ENCODE data around the gene BCR. TPM values are rescaled to one million over a fixed set of nuclear protein-coding genes. Genes with fewer than 3 reads are reported as not detected.

Gene BCR
- total RNA-seq, 4 donors from 2014 or later = 38.7 to 50.0 (median 47.5) TPM

DNA sequence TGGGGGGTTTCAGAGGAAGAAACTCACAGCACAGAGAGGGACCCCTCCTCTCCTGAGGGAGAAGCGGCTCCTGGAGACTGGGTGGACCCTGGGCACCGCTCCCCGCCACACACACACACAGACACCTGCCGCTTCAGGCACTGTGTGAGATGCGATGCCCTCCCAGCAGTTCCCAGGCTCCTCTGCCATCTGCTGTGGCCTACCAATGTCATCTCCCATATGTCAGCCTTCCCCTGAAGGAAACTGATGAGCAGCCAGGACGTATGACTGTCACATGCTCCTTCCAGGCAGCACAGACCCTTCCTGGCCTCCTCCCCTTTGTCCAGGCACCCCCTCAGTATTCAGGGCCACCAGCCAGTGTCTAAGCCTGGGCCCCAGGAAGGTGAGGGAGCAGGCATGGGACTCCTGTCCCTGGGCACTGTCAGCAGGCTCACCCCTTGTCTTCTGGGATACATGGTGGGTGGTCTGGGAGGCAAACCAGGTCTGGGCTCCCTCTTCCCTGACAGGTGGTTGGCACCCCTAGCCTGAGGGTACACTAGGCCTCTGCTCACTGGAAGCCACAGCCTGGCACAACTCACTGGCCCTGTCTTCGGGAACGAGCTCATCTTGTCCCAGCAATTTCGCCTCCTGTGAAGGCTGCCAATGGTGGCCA, 11.8 kb upstream of the BCR start:
- intact Hi-C loops (cut with DNase I) = no loop called here
- Histone ChIP-seq H3K4me1 (peaks cover 0 to 7% (median 6%) of the 10 kb centered on the region in 3 donors), H3K27me3 (no peaks in the 10 kb centered on the region), H3K9me3 (no peaks in the 10 kb centered on the region), H3K4me3 (no peak overlapping the region), H3K27ac (no peak overlapping the region), H3K36me3 (no peaks in the 10 kb centered on the region)
- WGBS, 2 donors = 94 to 100% methylated on average over 3 to 6 of the region's 9 CpGs
- no peak for DNase-seq
- TF ChIP-seq, protein P1, sequence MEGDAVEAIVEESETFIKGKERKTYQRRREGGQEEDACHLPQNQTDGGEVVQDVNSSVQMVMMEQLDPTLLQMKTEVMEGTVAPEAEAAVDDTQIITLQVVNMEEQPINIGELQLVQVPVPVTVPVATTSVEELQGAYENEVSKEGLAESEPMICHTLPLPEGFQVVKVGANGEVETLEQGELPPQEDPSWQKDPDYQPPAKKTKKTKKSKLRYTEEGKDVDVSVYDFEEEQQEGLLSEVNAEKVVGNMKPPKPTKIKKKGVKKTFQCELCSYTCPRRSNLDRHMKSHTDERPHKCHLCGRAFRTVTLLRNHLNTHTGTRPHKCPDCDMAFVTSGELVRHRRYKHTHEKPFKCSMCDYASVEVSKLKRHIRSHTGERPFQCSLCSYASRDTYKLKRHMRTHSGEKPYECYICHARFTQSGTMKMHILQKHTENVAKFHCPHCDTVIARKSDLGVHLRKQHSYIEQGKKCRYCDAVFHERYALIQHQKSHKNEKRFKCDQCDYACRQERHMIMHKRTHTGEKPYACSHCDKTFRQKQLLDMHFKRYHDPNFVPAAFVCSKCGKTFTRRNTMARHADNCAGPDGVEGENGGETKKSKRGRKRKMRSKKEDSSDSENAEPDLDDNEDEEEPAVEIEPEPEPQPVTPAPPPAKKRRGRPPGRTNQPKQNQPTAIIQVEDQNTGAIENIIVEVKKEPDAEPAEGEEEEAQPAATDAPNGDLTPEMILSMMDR (IDR thresholded peaks at IDR 0.05) = no peak
- TF ChIP-seq POLR2A (IDR thresholded peaks at IDR 0.05) = no peak

DNA sequence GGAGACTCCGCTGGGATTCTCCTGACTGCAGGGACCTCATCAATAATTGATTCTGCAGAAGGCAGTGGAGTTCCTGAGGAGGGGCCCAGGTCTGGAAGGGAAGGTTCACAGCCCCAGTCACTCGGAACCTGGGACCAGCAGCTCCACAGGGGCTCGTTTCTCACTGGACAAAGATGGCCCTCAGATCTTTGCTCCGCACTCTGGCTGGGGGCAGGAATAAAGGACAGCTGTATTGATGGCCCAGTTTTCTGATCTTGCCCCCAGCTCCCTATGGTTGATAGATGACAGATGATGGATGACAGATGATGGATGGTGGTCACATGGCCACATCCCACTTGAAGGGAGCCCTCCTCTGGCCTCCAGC, 11.3 kb upstream of the BCR start:
- Histone ChIP-seq H3K9me3 (no peaks in the 10 kb centered on the region), H3K27me3 (no peaks in the 10 kb centered on the region), H3K36me3 (no peaks in the 10 kb centered on the region), H3K4me3 (no peak overlapping the region), H3K27ac (no peak overlapping the region), H3K4me1 (peaks cover 0 to 6% (median under 1%) of the 10 kb centered on the region in 3 donors)
- no peak for DNase-seq
- TF ChIP-seq, protein P1 (IDR thresholded peaks at IDR 0.05) = no peak
- no peak for TF ChIP-seq POLR2A (IDR thresholded peaks at IDR 0.05)
- WGBS, 2 donors = 92% methylated on average over 2 of the region's 4 CpGs; no CpG with 5 or more reads in 1 of the 2 donors
- intact Hi-C loops (cut with DNase I) = no loop called here

GRCh38 chr22:23175817-23176644, 4.3 kb upstream of the BCR start:
- H3K9me3 ChIP-seq = peaks cover 0 to 11% (median 0%) of the 10 kb centered on the region in 3 donors
- H3K27me3 ChIP-seq = no peaks in the 10 kb centered on the region
- DNase-seq = no peak
- peaks cover 19 to 44% (median 21%) of the 10 kb centered on the region in 3 donors for H3K4me1 ChIP-seq
- WGBS, 2 donors = 88 to 90% methylated on average over 9 of the region's 10 CpGs
- H3K27ac ChIP-seq = no peak overlapping the region
- H3K4me3 ChIP-seq = no peak overlapping the region
- TF ChIP-seq, protein P1 (IDR thresholded peaks at IDR 0.05) = no peak
- TF ChIP-seq POLR2A (IDR thresholded peaks at IDR 0.05) = no peak
- H3K36me3 ChIP-seq = no peaks in the 10 kb centered on the region
- intact Hi-C loops (cut with DNase I) = no loop called here

- intact Hi-C loops (cut with DNase I) = no loop called here
- H3K27ac ChIP-seq = peak overlapping the region in 2 of 4 donors; percentile 57 to 68
- H3K36me3 ChIP-seq = no peaks in the 10 kb centered on the region
- no peak for TF ChIP-seq POLR2A (IDR thresholded peaks at IDR 0.05)
- TF ChIP-seq, protein P1 (IDR thresholded peaks at IDR 0.05) = no peak
- no peak overlapping the region for H3K4me3 ChIP-seq
- 87% methylated on average over 9 of the region's 9 CpGs for WGBS, 2 donors
- peaks cover 23 to 48% (median 27%) of the 10 kb centered on the region in 3 donors for H3K4me1 ChIP-seq
- peaks cover 0 to 11% (median 0%) of the 10 kb centered on the region in 3 donors for H3K9me3 ChIP-seq
- no peak for DNase-seq
- H3K27me3 ChIP-seq = no peaks in the 10 kb centered on the region
Observed at GRCh38 chr22:23176645-23177027, 3.7 kb upstream of the BCR start.

- DNase-seq = no peak
- intact Hi-C loops (cut with DNase I) = no loop called here
- 58 to 68% methylated on average over 2 to 4 of the region's 4 CpGs for WGBS, 2 donors
Observed at GRCh38 chr22:23177197-23177596, 3.1 kb upstream of the BCR start.

More at GRCh38 chr22:23177197-23177596, 3.1 kb upstream of the BCR start:
- TF ChIP-seq, protein P1 (IDR thresholded peaks at IDR 0.05) = no peak
- no peak for TF ChIP-seq POLR2A (IDR thresholded peaks at IDR 0.05)
- Histone ChIP-seq H3K4me1 (peaks cover 28 to 54% (median 33%) of the 10 kb centered on the region in 3 donors), H3K9me3 (peaks cover 0 to 11% (median 0%) of the 10 kb centered on the region in 3 donors), H3K36me3 (no peaks in the 10 kb centered on the region), H3K4me3 (no peak overlapping the region), H3K27me3 (no peaks in the 10 kb centered on the region), H3K27ac (peak overlapping the region in 3 of 4 donors; percentile 57 to 91 (median 91))
